Keratinocyte (primary cell): ENCODE data around the gene DPEP2. TPM values are rescaled to one million over a fixed set of nuclear protein-coding genes. Genes with fewer than 3 reads are reported as not detected.

Experiments used
- DNase-seq: peaks from one replicate; pipeline ENCODE4 v3.0.0-alpha.2; 2011; ENCODE audit warnings: low read depth, missing footprints, low spot score
- FAIRE-seq: peaks from 2 replicates; lab custom pipeline; 2011; peaks lifted over from hg19 to GRCh38; lab: Jason Lieb, UNC
- H2AFZ ChIP-seq: 2 replicates; pipeline ENCODE4 v1.6.0; 2012; ENCODE audit warnings: low read length, control low read depth, inconsistent platforms; ENCODE audit not compliant: control insufficient read depth
- H3K27ac ChIP-seq: 2 replicates; pipeline ENCODE4 v1.5.1; 2011; ENCODE audit warnings: low read length; ENCODE audit not compliant: control insufficient read depth, insufficient read depth
- H3K27me3 ChIP-seq: 3 replicates; pipeline ENCODE4 v1.6.0; 2011; ENCODE audit warnings: low read length; ENCODE audit not compliant: control insufficient read depth, insufficient read depth; ENCODE audit errors: extremely low read depth
- H3K36me3 ChIP-seq, 2 experiments: 2 replicates in 1 of 2; 3 replicates in 1 of 2; pipeline ENCODE4 v1.5.1; 2011; ENCODE audit warnings: low read length in 2 of 2, mild to moderate bottlenecking in 1 of 2; ENCODE audit not compliant: control insufficient read depth in 2 of 2, insufficient read depth in 2 of 2; ENCODE audit errors: extremely low read depth in 1 of 2
- H3K4me1 ChIP-seq: 3 replicates; pipeline ENCODE4 v1.5.1; 2011; ENCODE audit warnings: low read length; ENCODE audit not compliant: control insufficient read depth, insufficient read depth; ENCODE audit errors: extremely low read depth
- H3K4me2 ChIP-seq: 3 replicates; pipeline ENCODE4 v1.6.0; 2011; ENCODE audit warnings: low read depth, low read length; ENCODE audit not compliant: control insufficient read depth, insufficient read depth; ENCODE audit errors: extremely low read depth
- H3K4me3 ChIP-seq, 3 experiments: fragments of 200-600 bp in 1 of 3; sonication (generic) in 1 of 3; 2 replicates in 2 of 3; 3 replicates in 1 of 3; pipeline ENCODE4 v1.5.1; 2011 to 2016; ENCODE audit warnings: low read length in 3 of 3, mild to moderate bottlenecking in 3 of 3, control low read depth in 2 of 3, inconsistent platforms in 1 of 3, low read depth in 1 of 3, mixed read lengths in 1 of 3, mixed run types in 1 of 3, moderate library complexity in 1 of 3; ENCODE audit not compliant: control insufficient read depth in 2 of 3, insufficient read depth in 2 of 3; ENCODE audit errors: extremely low read depth in 1 of 3
- H3K79me2 ChIP-seq: 2 replicates; pipeline ENCODE4 v1.6.0; 2012; ENCODE audit warnings: low read length; ENCODE audit not compliant: control insufficient read depth, insufficient read depth
- H3K9ac ChIP-seq: 3 replicates; pipeline ENCODE4 v1.6.0; 2011; ENCODE audit warnings: low read length; ENCODE audit not compliant: control insufficient read depth, insufficient read depth; ENCODE audit errors: extremely low read depth
- H3K9me1 ChIP-seq: 3 replicates; pipeline ENCODE4 v1.6.0; 2011; ENCODE audit warnings: low read length; ENCODE audit not compliant: control insufficient read depth, insufficient read depth; ENCODE audit errors: extremely low read depth
- H3K9me3 ChIP-seq: 2 replicates; pipeline ENCODE4 v1.5.1; 2012; ENCODE audit warnings: low read depth, low read length; ENCODE audit not compliant: control insufficient read depth
- H4K20me1 ChIP-seq: 3 replicates; pipeline ENCODE4 v1.6.0; 2011; ENCODE audit warnings: low read length; ENCODE audit not compliant: control insufficient read depth, insufficient read depth; ENCODE audit errors: extremely low read depth
- EZH2 ChIP-seq: IDR thresholded peaks from one replicate; pipeline ENCODE4 v1.6.1; 2012; ENCODE audit warnings: inconsistent platforms, mild to moderate bottlenecking, low read length, moderate library complexity
- dilution Hi-C: fragments of 300-500 bp; cut with MboI; formaldehyde crosslinking; loops from one replicate; pipeline ENCODE4 v1.7.0; 2020; ENCODE audit warnings: low sequenced_read_pairs; ENCODE audit not compliant: extremely low pct_ligation_motif_present
- polyA plus RNA-seq, 5 experiments: library from polyadenylated mRNA; depleted of rRNA in 3 of 5; stranded (reverse) in 3 of 5; stranded (forward) in 1 of 5; unstranded in 1 of 5; fragments of >200 nt; gene quantifications; 1 replicate in 1 of 5; 2 replicates in 3 of 5; 3 replicates in 1 of 5; pipeline versions ENCODE4 v1.2.1 to v1.2.3, GENCODE V29; 2011 to 2012; ENCODE audit warnings: missing spikeins in 2 of 5, low read depth in 1 of 5, low replicate concordance in 1 of 5
- TF ChIP-seq, protein P1 (sequence below), 3 experiments: IDR thresholded peaks in 1 of 3; conservative IDR thresholded peaks in 1 of 3; optimal IDR thresholded peaks in 1 of 3; 2 replicates in 2 of 3; 3 replicates in 1 of 3; pipeline versions ENCODE3 to v1.5.1; 2011; ENCODE audit warnings: low read length in 3 of 3, mild to moderate bottlenecking in 3 of 3, moderate library complexity in 2 of 3, control low read depth in 1 of 3, inconsistent platforms in 1 of 3; ENCODE audit not compliant: insufficient read depth in 2 of 3; ENCODE audit errors: extremely low read depth in 1 of 3

Gene DPEP2
- polyA plus RNA-seq, 1 donor (not counting 4 experiments of a cell fraction or from before 2014, with no cell fraction given): not detected

DNA sequence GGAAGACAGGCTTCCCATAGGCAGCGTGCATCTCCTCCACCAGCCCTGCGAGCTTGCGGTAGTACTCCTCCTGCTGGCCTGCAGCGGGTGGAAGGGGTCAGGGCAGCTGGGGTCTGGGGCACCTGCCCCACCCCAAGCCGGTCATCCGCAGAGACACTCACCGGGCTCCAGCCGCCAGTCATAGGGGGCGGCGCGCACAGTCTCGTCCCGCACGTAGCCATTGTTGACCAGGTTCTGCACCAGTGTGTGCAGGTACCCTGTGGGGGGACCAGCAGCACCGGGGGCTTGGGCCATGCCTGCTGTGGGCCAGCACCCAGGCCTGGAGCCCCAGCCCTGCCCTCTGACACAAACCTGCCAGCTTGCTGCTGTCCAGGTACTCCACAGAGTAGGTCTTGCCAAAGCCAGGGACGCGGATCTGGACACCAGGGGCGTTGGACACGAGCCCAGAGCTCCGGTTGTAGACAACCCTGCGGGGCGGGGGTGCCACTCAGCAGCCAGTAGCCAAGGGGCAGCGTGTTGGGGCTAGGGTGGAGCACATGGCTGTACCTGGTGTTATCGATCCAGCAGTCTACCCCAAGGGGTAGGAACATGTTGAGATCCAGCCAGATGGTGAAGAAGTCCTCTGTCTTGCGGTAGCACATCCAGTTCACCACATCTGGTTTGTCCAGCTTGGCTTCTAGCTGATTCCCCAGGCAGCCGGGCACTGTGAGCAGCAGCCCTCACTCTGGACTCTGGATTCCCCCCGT is 56.6 kb downstream of the DPEP2 start:
- H3K4me3 ChIP-seq: no peak overlapping the region
- H3K9me3 ChIP-seq: no peaks in the 10 kb centered on the region
- no peak overlapping the region for H3K9ac ChIP-seq
- DNase-seq (no peak), FAIRE-seq (no peak)
- no peaks in the 10 kb centered on the region for H3K4me1 ChIP-seq
- H3K27ac ChIP-seq: no peak overlapping the region
- TF ChIP-seq, protein P1, sequence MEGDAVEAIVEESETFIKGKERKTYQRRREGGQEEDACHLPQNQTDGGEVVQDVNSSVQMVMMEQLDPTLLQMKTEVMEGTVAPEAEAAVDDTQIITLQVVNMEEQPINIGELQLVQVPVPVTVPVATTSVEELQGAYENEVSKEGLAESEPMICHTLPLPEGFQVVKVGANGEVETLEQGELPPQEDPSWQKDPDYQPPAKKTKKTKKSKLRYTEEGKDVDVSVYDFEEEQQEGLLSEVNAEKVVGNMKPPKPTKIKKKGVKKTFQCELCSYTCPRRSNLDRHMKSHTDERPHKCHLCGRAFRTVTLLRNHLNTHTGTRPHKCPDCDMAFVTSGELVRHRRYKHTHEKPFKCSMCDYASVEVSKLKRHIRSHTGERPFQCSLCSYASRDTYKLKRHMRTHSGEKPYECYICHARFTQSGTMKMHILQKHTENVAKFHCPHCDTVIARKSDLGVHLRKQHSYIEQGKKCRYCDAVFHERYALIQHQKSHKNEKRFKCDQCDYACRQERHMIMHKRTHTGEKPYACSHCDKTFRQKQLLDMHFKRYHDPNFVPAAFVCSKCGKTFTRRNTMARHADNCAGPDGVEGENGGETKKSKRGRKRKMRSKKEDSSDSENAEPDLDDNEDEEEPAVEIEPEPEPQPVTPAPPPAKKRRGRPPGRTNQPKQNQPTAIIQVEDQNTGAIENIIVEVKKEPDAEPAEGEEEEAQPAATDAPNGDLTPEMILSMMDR (optimal IDR thresholded peaks at IDR 0.05 in 1 of 3, IDR thresholded peaks at IDR 0.05 in 1 of 3, conservative IDR thresholded peaks at IDR 0.05 in 1 of 3; ENCODE audit: extremely low read depth in 1 of 3, insufficient read depth in 2 of 3, low read length in 3 of 3): no peak
- no peak for TF ChIP-seq EZH2
- no peak overlapping the region for H3K4me2 ChIP-seq
- H3K27me3 ChIP-seq: no peaks in the 10 kb centered on the region
- no peak overlapping the region for H2AFZ ChIP-seq
- H3K9me1 ChIP-seq: peaks cover 3% of the 10 kb centered on the region
- dilution Hi-C loops: no loop called here
- peaks cover 54 to 58% of the 10 kb centered on the region in 2 experiments for H3K36me3 ChIP-seq
- peaks cover 5% of the 10 kb centered on the region for H3K79me2 ChIP-seq
- H4K20me1 ChIP-seq: peaks cover 3% of the 10 kb centered on the region

DNA sequence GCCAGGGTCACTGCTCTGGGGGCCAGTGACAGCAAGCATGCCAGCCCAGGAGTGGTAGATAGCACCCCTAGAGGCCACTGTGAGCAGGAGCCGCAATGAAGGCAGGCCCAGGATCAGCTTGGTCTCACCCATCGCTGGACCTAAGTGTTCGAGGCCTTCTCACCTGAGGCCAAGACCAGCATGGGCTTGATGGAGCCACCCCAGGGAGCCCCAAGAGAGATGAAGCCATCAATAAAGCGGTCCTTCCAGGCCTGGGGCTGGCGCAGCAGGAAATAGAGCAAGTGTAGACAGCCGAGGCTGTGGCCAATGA is 57.1 kb downstream of the DPEP2 start:
- Histone ChIP-seq H3K9ac (no peak overlapping the region), H2AFZ (no peak overlapping the region), H4K20me1 (peaks cover 3% of the 10 kb centered on the region), H3K4me3 (no peak overlapping the region), H3K4me2 (no peak overlapping the region), H3K9me1 (peaks cover 3% of the 10 kb centered on the region), H3K79me2 (peaks cover 5% of the 10 kb centered on the region), H3K27ac (no peak overlapping the region), H3K27me3 (no peaks in the 10 kb centered on the region), H3K36me3 (peaks cover 49 to 53% of the 10 kb centered on the region in 2 experiments), H3K4me1 (peaks cover 3% of the 10 kb centered on the region), H3K9me3 (no peaks in the 10 kb centered on the region)
- DNase-seq (no peak), FAIRE-seq (no peak)
- no peak for TF ChIP-seq EZH2
- TF ChIP-seq, protein P1 (optimal IDR thresholded peaks at IDR 0.05 in 1 of 3, IDR thresholded peaks at IDR 0.05 in 1 of 3, conservative IDR thresholded peaks at IDR 0.05 in 1 of 3; ENCODE audit: extremely low read depth in 1 of 3, insufficient read depth in 2 of 3, low read length in 3 of 3): peak; percentile 76 to 82 (median 81)
- dilution Hi-C loops: no loop called here
